Fibroblast of lung (primary cell): ENCODE results near the gene ZNF227. TPM values are rescaled to one million over a fixed set of nuclear protein-coding genes. Genes with fewer than 3 reads are reported as not detected.

Experiments used
- DNase-seq, 2 donors: peaks; one replicate each; pipeline versions ENCODE4 v3.0.0 to v3.0.0-alpha.2; 2010; ENCODE audit warnings: low read depth in 2 of 2
- H2AFZ ChIP-seq: 2 replicates; pipeline ENCODE4 v1.5.1; 2012; ENCODE audit warnings: low read length, control low read depth, inconsistent platforms
- H3K27ac ChIP-seq: 2 replicates; pipeline ENCODE4 v1.5.1; 2011; ENCODE audit warnings: low read length, control low read depth; ENCODE audit not compliant: insufficient read depth
- H3K27me3 ChIP-seq: 2 replicates; pipeline ENCODE4 v1.5.1; 2011; ENCODE audit warnings: mild to moderate bottlenecking, low read length; ENCODE audit not compliant: control insufficient read depth, insufficient read depth
- H3K36me3 ChIP-seq: 2 replicates; pipeline ENCODE4 v1.5.1; 2011; ENCODE audit warnings: low read length; ENCODE audit not compliant: control insufficient read depth, insufficient read depth
- H3K4me1 ChIP-seq: 2 replicates; pipeline ENCODE4 v1.5.1; 2011; ENCODE audit warnings: low read length; ENCODE audit not compliant: control insufficient read depth, insufficient read depth; ENCODE audit errors: extremely low read depth
- H3K4me2 ChIP-seq: 2 replicates; pipeline ENCODE4 v1.5.1; 2011; ENCODE audit warnings: low read length, control low read depth; ENCODE audit not compliant: insufficient read depth; ENCODE audit errors: extremely low read depth
- H3K4me3 ChIP-seq, 4 experiments: fragments of 200-600 bp in 1 of 4; sonication (generic) in 1 of 4; replicated peaks in 1 of 4; 2 replicates each; pipeline ENCODE4 v1.5.1; 2011 to 2016; ENCODE audit warnings: low read length in 4 of 4, low read depth in 3 of 4, mild to moderate bottlenecking in 3 of 4, control low read depth in 2 of 4, inconsistent platforms in 1 of 4, mixed read lengths in 1 of 4; ENCODE audit not compliant: insufficient read depth in 1 of 4; ENCODE audit errors: control extremely low read depth in 1 of 4
- H3K79me2 ChIP-seq: 2 replicates; pipeline ENCODE4 v1.5.1; 2012; ENCODE audit warnings: mild to moderate bottlenecking, low read length, inconsistent platforms; ENCODE audit not compliant: control insufficient read depth, insufficient read depth
- H3K9ac ChIP-seq: 2 replicates; pipeline ENCODE4 v1.5.1; 2011; ENCODE audit warnings: mild to moderate bottlenecking, low read length, control low read depth; ENCODE audit not compliant: insufficient read depth
- H3K9me3 ChIP-seq: 2 replicates; pipeline ENCODE4 v1.5.1; 2012; ENCODE audit warnings: low read depth, low read length; ENCODE audit not compliant: control insufficient read depth, insufficient read depth
- H4K20me1 ChIP-seq: 2 replicates; pipeline ENCODE4 v1.5.1; 2011; ENCODE audit warnings: low read length; ENCODE audit not compliant: control insufficient read depth, insufficient read depth; ENCODE audit errors: extremely low read depth
- CTCF ChIP-seq, 2 donors: IDR thresholded peaks in 1 of 2; conservative IDR thresholded peaks in 1 of 2; 1 replicate in 1 of 2; 2 replicates in 1 of 2; pipeline ENCODE4 v1.5.1; 2011 to 2012; ENCODE audit warnings: low read length in 2 of 2, control low read depth in 1 of 2, inconsistent platforms in 1 of 2, low read depth in 1 of 2, mild to moderate bottlenecking in 1 of 2
- EZH2 ChIP-seq: IDR thresholded peaks from 2 replicates; pipeline ENCODE4 v1.5.1; 2012; ENCODE audit warnings: low read length, control low read depth, mild to moderate bottlenecking; ENCODE audit errors: missing control alignments
- polyA plus RNA-seq, 2 donors: library from polyadenylated mRNA; depleted of rRNA in 1 of 2; stranded (reverse) in 1 of 2; unstranded in 1 of 2; fragments of >200 nt; gene quantifications; 2 replicates each; pipeline ENCODE4 v1.2.1, GENCODE V29; 2011 to 2012; ENCODE audit warnings: missing spikeins in 1 of 2
- total RNA-seq: library from RNA; depleted of rRNA; stranded (reverse); fragments of >200 nt; gene quantifications from 2 replicates; pipeline ENCODE4 v1.2.1, GENCODE V29; 2014

The ZNF227 gene
- total and polyA plus RNA-seq, 2 donors (not counting 1 experiment from before 2014, with no cell fraction given), result 9.9 to 32.0 TPM

DNA sequence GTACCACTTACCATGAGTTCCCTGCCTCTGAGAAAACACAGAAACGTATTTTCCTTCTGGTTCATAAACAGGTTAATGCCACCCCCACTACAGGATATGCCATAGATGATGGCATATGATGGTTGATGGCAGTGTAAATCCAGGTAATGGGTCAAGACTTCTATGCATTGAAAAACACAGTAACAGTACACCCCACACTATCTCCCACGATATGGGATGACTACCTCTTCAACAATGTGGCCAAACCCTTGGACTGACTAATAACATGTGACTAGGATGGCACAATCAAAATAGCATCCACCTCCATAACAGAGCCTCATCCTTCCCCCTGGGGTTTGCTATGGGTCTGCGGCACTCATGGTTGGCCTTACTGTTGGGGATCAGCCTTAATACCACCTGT is 70.5 kb downstream of the ZNF227 start:
- no peaks in the 10 kb centered on the region for H3K36me3 ChIP-seq
- no peaks in the 10 kb centered on the region for H3K4me1 ChIP-seq
- H4K20me1 ChIP-seq, result no peaks in the 10 kb centered on the region
- DNase-seq, result no peak
- no peak overlapping the region for H3K9ac ChIP-seq
- no peak overlapping the region for H3K4me2 ChIP-seq
- H3K79me2 ChIP-seq, result no peaks in the 10 kb centered on the region
- H3K9me3 ChIP-seq, result no peaks in the 10 kb centered on the region
- no peak overlapping the region for H3K27ac ChIP-seq
- TF ChIP-seq CTCF (conservative IDR thresholded peaks at IDR 0.05 in 1 of 2, IDR thresholded peaks at IDR 0.05 in 1 of 2; ENCODE audit: low read depth in 1 of 2, low read length in 2 of 2) (no peak), EZH2 (no peak)
- no peaks in the 10 kb centered on the region for H3K27me3 ChIP-seq
- H2AFZ ChIP-seq, result no peak overlapping the region
- no peak overlapping the region for H3K4me3 ChIP-seq

GRCh38 chr19:44284968-44285367 is 72.6 kb downstream of the ZNF227 start:
- Histone ChIP-seq H3K79me2 (no peaks in the 10 kb centered on the region), H3K9ac (no peak overlapping the region), H3K4me3 (no peak overlapping the region), H3K27me3 (no peaks in the 10 kb centered on the region), H3K4me2 (no peak overlapping the region), H3K27ac (no peak overlapping the region), H2AFZ (no peak overlapping the region), H3K9me3 (no peaks in the 10 kb centered on the region), H3K36me3 (no peaks in the 10 kb centered on the region), H4K20me1 (no peaks in the 10 kb centered on the region), H3K4me1 (no peaks in the 10 kb centered on the region)
- TF ChIP-seq EZH2 (no peak), CTCF (conservative IDR thresholded peaks at IDR 0.05 in 1 of 2, IDR thresholded peaks at IDR 0.05 in 1 of 2; ENCODE audit: low read depth in 1 of 2, low read length in 2 of 2) (no peak)
- DNase-seq, result no peak

Other genes with a start within 250 kb of the ZNF227 start
- gene ZNF155, start 228.3 kb upstream of the ZNF227 start, total RNA-seq, result 9.0 and 12.2 TPM in 2 replicates
- 5.6 and 7.4 TPM in 2 replicates for gene ZNF155, start 228.3 kb upstream of the ZNF227 start, polyA plus RNA-seq
- gene ZNF230, start 209.6 kb upstream of the ZNF227 start, total RNA-seq, result 4.0 and 4.6 TPM in 2 replicates
- 2.0 and 3.5 TPM in 2 replicates for gene ZNF230, start 209.6 kb upstream of the ZNF227 start, polyA plus RNA-seq
- 12.1 and 13.0 TPM in 2 replicates for gene ZNF222, start 187.2 kb upstream of the ZNF227 start, total RNA-seq
- gene ZNF222, start 187.2 kb upstream of the ZNF227 start, polyA plus RNA-seq, result 4.3 and 6.0 TPM in 2 replicates
- gene ZNF223, start 160.5 kb upstream of the ZNF227 start, total RNA-seq, result 4.6 and 5.3 TPM in 2 replicates
- gene ZNF223, start 160.5 kb upstream of the ZNF227 start, polyA plus RNA-seq, result 4.3 TPM in 2 replicates
- gene ZNF284, start 140.4 kb upstream of the ZNF227 start, total RNA-seq, result 3.3 and 4.0 TPM in 2 replicates
- 1.2 and 2.7 TPM in 2 replicates for gene ZNF284, start 140.4 kb upstream of the ZNF227 start, polyA plus RNA-seq
- 31.1 and 37.0 TPM in 2 replicates for gene ZNF224, start 118.2 kb upstream of the ZNF227 start, total RNA-seq
- 8.8 and 12.4 TPM in 2 replicates for gene ZNF224, start 118.2 kb upstream of the ZNF227 start, polyA plus RNA-seq
- gene ZNF225, start 99.1 kb upstream of the ZNF227 start, total RNA-seq, result 8.2 and 10.2 TPM in 2 replicates
- gene ZNF225, start 99.1 kb upstream of the ZNF227 start, polyA plus RNA-seq, result 2.2 and 3.1 TPM in 2 replicates
- 13.9 and 15.9 TPM in 2 replicates for gene ZNF234, start 71.0 kb upstream of the ZNF227 start, total RNA-seq
- 3.4 and 5.7 TPM in 2 replicates for gene ZNF234, start 71.0 kb upstream of the ZNF227 start, polyA plus RNA-seq
- 17.5 and 30.7 TPM in 2 replicates for gene ZNF226, start 47.4 kb upstream of the ZNF227 start, total RNA-seq
- 18.8 and 21.4 TPM in 2 replicates for gene ZNF226, start 47.4 kb upstream of the ZNF227 start, polyA plus RNA-seq
- gene ZNF233, start 47.4 kb downstream of the ZNF227 start, total RNA-seq, result 3.6 and 5.9 TPM in 2 replicates
- 0.96 and 1.3 TPM in 2 replicates for gene ZNF233, start 47.4 kb downstream of the ZNF227 start, polyA plus RNA-seq
- 2.8 and 5.8 TPM in 2 replicates for gene ZNF235, start 92.5 kb downstream of the ZNF227 start, total RNA-seq
- gene ZNF235, start 92.5 kb downstream of the ZNF227 start, polyA plus RNA-seq, result 1.7 and 2.9 TPM in 2 replicates
- gene ZNF112, start 144.1 kb downstream of the ZNF227 start, total RNA-seq, result 9.1 and 10.0 TPM in 2 replicates
- gene ZNF112, start 144.1 kb downstream of the ZNF227 start, polyA plus RNA-seq, result 2.9 and 4.9 TPM in 2 replicates
- gene ZNF285, start 189.1 kb downstream of the ZNF227 start, total RNA-seq, result 5.0 and 5.6 TPM in 2 replicates
- gene ZNF285, start 189.1 kb downstream of the ZNF227 start, polyA plus RNA-seq, result 0.94 and 1.9 TPM in 2 replicates
- 24.4 and 25.2 TPM in 2 replicates for gene ZNF229, start 235.9 kb downstream of the ZNF227 start, total RNA-seq
- 5.7 and 5.8 TPM in 2 replicates for gene ZNF229, start 235.9 kb downstream of the ZNF227 start, polyA plus RNA-seq